Muscle of arm (tissue), 12 donors: Measurements from ENCODE around the gene EPHA3. TPM values are rescaled to one million over a fixed set of nuclear protein-coding genes. Genes with fewer than 3 reads are reported as not detected.

Experiments
- DNase-seq: peaks from one replicate; pipeline ENCODE4 v3.0.0-alpha.2; 2013
- polyA plus RNA-seq, 12 donors: library from polyadenylated mRNA; unstranded; fragments of 120-200 nt; gene quantifications; one replicate each; pipeline ENCODE4 v1.2.1, GENCODE V29; 2013; ENCODE audit not compliant: insufficient read length in 12 of 12

The EPHA3 gene
- polyA plus RNA-seq, 12 donors, result 10.8 to 27.7 (median 17.4) TPM; not detected in 1

DNA sequence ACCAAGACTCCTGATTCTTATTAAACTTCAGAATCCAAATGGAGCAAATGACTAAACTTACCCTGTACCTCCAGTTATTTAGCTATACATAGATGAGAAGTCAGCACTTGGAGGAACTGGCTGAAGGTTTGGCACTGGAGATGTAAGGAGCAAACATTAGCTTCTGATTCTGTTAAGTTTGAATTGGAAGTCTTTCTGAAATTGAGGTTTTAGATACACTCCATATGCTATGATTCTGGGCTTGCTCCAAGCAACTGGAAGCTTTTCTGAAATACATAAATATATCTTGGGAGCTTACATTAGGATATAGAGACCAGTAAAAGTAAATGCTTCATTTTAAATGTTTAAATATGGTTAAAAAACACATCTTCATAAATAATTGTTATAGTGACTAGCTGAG lies 333.7 kb downstream of the EPHA3 start:
- peak; percentile 30 for DNase-seq

GRCh38 chr3:89446593-89446992 lies 339.2 kb downstream of the EPHA3 start:
- DNase-seq, result no peak

GRCh38 chr3:89447243-89447642 lies 339.8 kb downstream of the EPHA3 start:
- peak; percentile 23 for DNase-seq

- no peak for DNase-seq
Measured at GRCh38 chr3:89449086-89449485, 341.7 kb downstream of the EPHA3 start.

- no peak for DNase-seq
Measured at GRCh38 chr3:89452066-89452465, 344.6 kb downstream of the EPHA3 start.

DNA sequence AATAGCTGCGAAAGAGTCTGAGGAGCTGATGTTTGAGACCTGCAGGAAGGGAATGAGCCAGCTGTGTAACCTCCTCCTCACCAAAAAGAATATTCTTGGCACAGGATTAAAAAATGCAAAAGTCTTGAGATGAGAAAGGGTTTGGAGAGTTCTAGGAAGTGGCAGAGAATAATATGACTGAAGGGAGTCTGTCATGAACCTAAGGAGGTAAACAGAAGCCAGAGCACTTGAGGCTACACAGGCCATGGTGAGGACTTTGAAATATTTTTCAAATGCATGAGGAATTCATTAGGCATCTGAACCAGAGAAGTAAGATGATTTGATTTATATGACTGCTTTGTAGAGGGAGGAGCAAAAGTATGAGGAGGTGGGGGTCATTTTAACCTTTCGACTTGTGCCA lies 347.8 kb downstream of the EPHA3 start:
- DNase-seq, result no peak

- peak; percentile 83 for DNase-seq
Measured at GRCh38 chr3:89467898-89468363, 360.5 kb downstream of the EPHA3 start.

DNA sequence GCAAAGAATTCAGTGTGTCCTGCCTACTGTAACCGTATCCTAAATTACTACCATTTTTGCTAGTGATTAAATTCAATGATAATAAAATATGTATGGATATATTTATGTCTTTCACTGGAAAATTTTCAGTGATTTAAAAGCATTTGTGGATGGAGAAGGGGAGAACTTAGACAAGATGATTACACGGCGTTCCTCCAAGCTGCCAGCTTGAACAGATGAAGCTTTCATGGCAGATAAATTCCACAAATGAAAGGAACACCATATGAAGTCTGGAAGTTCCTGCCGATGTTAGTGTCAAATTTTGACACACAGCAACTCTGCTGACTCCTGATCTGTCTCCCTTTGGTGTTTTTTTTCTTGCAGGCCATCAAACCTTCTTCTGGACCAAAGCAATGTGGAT lies 364.7 kb downstream of the EPHA3 start:
- no peak for DNase-seq

GRCh38 chr3:89474333-89475130 lies 367.1 kb downstream of the EPHA3 start:
- DNase-seq, result no peak

- no peak for DNase-seq
Measured at GRCh38 chr3:89488800-89489580, 381.6 kb downstream of the EPHA3 start.

- DNase-seq, result no peak
Measured at GRCh38 chr3:89490129-89490528, 382.7 kb downstream of the EPHA3 start.

DNA sequence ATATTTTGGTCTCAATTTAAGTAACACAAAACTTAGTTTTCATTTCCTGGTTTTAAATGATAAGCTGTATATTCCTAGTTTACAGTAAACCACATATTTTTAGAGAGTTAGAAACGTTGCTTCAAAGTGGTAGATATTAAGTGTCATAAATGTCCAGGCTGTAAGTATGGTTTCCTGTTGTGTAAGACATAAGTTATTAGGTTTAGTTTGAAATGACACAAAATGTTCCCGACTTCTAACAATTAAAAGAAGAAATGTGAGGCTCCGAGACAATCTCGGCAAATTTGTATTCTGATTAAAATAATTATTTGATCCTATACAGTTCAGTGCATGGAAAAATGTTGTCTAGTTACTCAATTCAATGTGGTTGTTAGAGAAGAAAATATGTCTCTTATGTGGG lies 387.3 kb downstream of the EPHA3 start:
- DNase-seq, result no peak

DNA sequence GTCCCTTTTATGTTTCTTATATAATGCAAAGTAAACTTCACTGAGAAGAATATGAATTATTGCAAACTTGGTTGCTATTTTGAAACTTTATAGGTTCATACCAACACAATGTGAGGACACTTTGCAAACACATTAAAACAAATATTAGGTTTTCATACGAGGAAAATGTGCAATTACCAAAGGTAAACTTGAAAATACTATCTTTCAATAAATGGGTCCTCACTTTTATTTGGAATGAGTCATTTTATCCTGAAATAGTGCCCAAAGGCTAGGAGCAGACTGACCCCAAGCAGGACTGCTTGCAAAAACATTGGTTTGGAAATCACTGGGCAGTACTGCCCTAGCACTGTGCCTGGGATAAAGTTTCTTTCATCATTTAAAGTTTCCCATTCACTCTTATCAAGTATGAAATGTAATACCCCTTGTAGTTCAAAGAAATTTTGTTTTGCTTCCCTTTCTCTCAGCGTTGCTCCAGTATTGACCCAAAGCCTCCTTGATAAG lies 396.5 kb downstream of the EPHA3 start:
- DNase-seq, result no peak

GRCh38 chr3:89504432-89504831 lies 397.0 kb downstream of the EPHA3 start:
- no peak for DNase-seq

DNA sequence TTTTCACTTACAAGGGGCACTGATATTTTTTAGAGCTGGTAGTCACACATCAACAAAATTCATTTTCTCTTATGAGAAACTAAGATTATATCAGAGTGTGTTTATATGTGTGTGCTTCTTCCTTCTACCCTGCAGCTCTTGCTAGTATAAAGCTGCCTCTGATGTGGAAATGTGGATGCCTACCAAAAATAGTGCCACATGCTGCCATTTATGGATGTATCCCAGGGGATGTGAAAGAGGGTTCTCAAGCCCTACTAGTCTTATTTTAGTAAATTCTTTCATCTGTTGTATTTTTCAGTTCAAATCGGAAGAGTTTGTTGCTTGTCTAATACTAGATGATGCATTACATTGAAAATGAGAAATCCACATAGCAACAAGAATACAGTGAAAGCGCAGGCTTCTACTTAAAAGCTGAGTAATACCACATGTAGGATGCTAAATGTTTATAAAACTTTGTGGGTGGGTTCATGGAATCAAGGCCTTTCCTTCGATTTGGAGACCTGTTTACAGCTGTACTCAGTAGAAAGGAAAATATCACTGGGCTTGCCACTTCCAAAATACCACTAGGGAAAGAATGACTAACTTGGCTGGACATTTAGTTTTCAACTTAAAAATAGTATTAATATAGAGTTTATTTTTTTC lies 399.2 kb downstream of the EPHA3 start:
- DNase-seq, result peak; percentile 41

DNA sequence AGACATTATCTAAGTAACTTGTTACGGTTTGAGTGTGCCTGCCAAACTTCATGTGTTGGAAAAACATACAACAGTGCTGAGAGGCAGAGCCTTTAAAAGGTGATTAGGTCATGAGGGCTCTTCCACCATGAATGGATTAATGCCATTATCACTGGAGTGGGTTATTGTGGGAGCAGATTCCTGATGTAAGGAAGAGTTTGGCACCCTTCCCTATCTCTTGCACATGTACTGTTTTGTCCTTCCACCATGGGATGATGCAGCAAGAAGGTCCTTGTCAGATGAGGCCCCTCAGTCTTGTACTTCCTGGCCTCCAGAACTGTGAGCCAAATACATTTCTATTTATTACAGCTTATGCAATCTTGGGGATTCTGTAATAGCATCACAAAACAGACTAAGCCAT lies 413.9 kb downstream of the EPHA3 start:
- peak; percentile 41 for DNase-seq

DNA sequence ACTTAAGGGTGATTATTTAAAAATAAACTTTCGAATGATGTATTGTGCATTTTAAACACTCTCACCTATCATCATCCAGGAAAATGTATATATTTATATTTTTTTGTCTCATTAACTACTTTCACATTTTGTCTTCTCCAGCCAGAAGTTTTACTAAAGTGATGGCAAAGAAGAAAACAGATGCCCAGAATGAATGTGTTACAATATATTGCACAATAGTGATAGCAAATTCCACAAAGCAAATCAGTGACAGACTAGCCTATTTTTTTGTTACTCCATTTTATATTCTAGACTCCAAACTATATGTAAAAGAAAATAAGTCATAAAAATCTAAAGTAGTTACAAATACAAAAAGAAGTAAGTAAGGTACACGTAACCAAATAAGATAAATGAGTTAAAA lies 414.7 kb downstream of the EPHA3 start:
- DNase-seq, result no peak

- no peak for DNase-seq
Measured at GRCh38 chr3:89525609-89526008, 418.2 kb downstream of the EPHA3 start.

DNA sequence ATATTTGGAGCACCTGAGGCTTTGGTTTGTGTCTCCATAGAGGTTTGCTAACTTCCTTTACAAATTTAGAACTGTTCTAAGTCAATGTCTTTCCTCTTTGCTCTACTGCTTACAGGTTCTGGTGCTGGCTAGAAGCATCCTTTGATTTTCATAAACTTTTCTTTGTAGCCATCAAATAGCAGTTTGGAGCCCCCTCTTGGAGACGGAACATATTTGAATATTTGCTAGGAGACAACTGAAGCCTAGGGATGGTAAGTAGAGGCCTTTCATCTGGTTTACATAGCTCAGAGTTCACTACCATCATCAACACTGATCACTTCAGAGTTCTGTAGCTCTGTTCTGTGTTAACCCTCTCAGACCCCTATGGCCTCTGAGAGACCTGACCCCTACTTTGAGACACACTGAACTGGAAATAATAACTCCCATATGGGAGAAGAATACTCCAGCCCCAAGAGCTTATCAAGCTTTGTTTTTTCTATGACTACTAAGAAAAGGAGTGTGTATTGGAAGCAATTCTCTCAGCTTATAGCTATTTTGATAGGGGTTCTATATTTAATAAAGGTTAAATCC lies 420.4 kb downstream of the EPHA3 start:
- DNase-seq, result no peak
